SW 1271 (cell line): ENCODE measurements around the gene BTRC.
A peak's percentile ranks its signal among the peaks of the same experiment; 100 is the strongest.

Experiments used
- DNase-seq, 2 experiments: peaks; one replicate each; lab custom pipeline; 2025; lab: John Stamatoyannopoulos, UW

The BTRC gene

DNA sequence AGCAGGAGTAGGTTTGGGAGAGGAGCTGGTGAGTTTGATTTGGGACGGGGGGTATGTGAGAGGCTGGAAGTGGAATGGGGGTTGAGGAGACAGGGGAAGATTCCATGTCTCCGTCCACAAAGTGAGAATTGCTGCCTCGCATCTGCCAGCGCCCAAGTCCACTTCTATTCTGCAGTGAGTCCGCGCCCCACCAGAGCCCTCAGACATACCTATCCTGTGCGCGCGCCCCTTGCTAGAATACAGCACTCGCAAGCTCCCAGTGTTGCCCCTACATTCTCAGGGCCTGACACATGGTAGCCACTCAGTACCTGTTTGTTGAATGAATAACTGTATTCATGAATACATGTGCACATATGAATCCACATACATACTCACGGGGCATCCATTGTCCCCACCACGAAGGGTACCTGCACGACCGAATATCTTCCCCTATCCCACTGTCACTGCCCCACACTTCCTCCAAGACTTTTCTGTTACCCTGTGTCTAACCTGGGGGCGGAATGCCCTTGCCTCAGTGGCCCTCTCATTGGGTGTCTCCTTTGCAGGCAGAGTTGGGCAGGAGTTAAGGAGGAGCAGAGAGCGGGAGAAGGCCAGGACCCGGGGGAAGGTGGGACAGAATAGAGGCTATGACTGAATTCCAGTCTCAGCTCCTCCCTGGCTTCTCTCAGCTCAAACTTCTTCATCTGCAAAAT lies 214.2 kb downstream of the BTRC start:
- no peak for DNase-seq

DNA sequence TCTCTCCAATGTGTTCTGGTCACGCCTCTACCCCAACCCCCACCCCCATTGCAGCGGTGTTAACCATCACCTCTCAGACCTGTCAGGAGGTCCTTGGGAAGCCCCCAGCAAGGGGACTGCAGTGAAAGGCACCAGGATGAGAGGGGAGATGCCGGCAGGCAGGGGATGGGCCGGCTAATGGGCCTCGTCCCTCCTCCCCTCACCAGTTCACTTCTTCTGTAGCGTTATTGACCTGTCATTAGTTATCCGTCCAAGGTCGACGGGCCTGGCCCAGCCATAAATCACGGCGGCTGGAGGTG lies 215.3 kb downstream of the BTRC start:
- DNase-seq = no peak

- peak in 1 of 2 experiments; percentile 52 for DNase-seq
Observed at GRCh38 chr10:101569622-101570427, 215.9 kb downstream of the BTRC start.

DNA sequence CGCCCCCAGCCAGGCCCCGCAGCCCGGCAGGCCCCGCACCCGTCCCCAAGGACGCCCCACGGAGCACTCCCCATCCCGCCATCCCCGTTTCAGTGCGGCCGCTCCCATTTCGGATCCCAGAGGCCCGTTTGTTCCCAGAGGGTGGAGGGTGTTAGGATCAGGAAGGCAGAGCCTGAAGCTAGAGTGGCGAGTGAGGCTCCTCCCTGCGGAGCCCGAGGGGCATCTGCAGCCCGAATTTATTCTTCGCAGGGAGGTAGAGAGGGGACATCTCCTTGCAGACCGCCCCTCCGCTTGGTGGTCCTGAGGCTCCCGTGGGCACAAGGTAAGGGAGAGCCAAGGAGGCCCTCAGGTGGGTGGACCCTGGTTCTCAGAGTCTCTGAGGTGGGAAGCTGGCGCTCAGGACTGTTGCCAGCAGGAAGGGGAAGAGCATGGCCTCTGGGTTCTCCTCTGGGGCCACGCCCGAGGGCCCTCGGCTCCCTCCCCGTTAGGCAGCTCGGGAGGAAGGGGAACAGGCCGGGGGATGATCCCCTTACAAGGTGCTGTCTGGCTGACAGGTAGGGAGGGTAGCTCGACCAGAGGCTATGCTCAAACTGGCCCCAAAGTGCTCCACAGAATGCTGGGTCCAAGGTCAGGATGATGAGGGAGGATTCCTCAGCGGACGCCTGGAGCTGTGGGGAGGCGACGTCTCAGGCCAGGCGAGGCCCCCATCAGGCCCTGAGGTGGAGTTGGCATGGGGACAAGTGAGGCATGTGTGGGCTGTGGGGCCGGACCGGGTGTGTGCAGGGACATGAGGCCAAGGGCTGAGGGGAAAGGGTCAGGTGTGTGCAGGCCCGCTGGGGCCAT lies 216.7 kb downstream of the BTRC start:
- no peak for DNase-seq

DNA sequence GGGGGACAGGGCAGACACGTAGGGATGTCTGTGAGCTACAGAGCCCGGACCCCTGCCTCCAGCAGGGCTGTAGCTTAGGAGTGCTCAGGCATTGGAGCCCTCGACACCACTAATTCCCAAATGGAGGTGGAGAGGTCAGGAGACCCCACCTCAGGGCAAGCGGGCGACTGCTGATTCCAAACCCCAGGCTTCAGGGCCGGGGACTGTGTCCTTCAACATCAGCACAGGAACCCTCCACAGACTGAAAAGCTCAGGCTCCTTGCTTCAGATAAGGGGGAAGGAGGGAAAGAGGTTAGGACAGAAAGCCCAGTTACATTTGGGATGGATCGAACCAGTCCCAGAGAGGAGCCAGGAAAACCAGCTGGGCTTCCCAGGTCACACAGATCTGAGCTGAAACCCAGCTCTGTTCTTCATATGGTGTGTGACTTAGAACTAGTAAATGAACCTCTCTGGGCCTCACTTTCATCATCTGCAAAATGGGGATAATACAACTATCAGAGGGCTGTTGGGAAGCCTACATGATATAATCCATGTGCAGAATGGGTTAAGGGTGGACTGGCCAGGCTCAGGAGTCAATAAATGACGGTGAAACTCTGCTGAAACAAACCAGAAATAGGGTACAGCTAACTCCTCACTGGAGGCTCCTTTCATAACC lies 217.4 kb downstream of the BTRC start:
- DNase-seq = no peak

- no peak for DNase-seq
Observed at GRCh38 chr10:101572126-101572525, 218.2 kb downstream of the BTRC start.

DNA sequence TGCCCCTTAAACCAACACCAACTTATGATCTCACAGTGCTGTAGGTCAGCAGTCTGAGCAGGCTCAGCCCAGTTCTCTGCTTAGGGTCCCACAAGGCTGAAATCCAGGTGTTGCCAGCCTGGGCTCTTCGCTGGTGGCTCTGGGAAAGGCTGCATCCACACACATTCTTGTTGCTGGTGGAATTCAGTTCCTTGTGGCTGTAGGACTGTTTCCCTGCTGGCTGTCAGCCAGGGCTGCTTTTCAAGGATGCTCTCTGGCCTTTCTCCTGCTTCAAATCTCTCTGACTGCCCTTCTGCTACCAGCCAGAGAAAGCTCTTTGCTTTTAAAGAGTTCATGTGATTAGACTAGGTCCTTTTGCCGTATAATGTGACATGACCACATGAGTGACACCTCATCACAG lies 218.8 kb downstream of the BTRC start:
- DNase-seq = no peak

- DNase-seq = no peak
Observed at GRCh38 chr10:101573885-101574753, 220.2 kb downstream of the BTRC start.

DNA sequence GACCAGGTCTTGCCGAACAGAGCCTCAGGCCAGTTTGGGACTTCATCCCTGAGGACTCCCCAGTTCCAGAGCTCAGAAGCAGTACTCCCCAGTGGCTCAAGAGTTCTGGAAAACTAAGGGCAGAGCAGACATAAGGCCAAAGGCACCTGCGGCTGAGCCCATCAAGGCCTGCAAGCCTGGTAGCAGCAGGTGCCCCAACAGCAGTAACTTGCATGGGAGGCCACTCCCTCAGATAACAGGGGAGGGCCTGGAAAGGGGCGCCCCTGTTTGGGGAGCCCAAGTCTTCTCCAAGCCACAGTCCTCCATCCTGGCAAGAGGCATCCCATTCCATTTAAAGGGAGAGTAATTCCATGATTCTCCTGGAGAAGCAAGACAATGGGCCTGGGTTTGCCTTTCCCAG lies 221.1 kb downstream of the BTRC start:
- no peak for DNase-seq

- DNase-seq = no peak
Observed at GRCh38 chr10:101575580-101576210, 221.7 kb downstream of the BTRC start.

GRCh38 chr10:101576211-101576863 lies 222.4 kb downstream of the BTRC start:
- no peak for DNase-seq

DNA sequence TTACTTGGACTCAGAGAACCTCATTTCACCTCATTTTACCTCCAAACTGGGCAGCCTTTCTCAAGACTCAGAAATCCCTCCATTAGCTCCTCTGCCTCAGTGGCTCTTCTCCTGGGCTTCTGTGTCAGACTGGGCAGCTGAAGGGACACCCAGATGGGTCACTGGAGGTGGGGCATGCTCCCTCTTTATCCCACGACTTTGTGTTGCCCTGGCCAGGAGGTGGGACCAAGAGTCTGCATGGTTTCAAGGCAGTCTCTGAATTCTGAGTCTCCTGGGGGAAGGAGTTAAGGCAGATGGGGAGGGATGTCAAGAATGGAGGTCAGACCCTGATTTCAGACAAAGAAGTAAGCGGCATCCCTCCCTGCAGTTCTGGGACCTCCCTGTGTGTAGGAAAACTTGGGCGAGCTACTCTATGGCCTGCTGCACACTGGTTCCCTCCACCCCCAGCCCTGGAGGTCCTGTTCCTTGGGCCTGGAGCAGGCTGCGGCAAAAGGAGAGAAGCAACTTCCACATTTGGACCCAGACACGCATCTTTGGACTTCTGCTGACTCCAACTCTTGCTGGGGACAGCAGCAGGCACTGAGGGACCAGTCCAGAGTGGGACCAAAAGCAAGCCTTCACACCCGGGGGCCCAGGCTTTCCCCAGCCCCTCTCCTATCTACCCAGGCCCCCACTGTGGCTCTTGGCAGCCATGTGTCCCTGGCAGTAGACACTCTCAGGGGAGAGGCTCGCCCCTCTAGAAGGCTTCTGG lies 223.3 kb downstream of the BTRC start:
- no peak for DNase-seq

GRCh38 chr10:101578192-101578591 lies 224.2 kb downstream of the BTRC start:
- no peak for DNase-seq

DNA sequence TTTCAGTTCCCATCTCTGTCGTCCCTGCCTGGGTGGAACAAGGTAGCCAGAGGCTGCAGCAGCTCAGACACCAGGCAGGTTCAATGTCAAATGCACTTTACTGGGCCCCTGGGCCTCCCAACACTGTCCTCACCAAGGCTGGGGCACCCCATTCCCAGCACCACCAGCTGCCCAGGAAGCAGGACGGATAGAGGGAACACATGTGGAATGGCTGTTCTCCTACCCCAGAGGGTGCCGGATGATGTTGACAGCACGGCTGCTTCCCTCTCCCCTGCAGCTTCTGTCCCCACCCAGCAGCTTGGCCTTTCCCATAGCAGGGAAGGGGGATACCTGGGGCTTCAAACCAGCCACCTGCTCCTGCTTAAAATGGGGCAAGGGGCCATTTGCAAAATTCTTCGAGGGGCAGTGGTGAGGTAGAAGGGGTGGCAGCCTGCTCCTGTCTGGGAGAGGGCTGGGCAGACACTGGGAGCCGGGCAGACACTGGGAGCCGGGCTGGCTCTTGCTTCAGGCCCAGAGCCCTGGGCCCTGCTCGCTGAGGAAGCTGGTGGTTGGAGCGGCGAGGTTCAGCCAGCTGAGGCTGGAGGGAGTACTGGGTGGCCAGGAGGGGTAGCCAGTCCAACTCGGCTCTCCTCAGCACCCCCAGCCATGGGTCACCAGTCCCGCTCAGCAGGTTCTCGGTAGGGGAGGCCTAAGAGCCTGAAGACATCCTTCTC lies 225.0 kb downstream of the BTRC start:
- no peak for DNase-seq

GRCh38 chr10:101579516-101579870 lies 225.5 kb downstream of the BTRC start:
- no peak for DNase-seq

- DNase-seq = no peak
Observed at GRCh38 chr10:101580486-101581399, 226.8 kb downstream of the BTRC start.

GRCh38 chr10:101585841-101586240 lies 231.9 kb downstream of the BTRC start:
- DNase-seq = no peak
